OCI-LY7 (cell line): ENCODE data around the gene PIGC.

Experiments
- EZH2phosphoT487 ChIP-seq: fragments of 200-600 bp; sonication (generic); IDR thresholded peaks from 2 replicates; pipeline ENCODE4 v1.6.1; 2018; ENCODE audit warnings: low read depth, borderline replicate concordance, mild to moderate bottlenecking, mixed run types, antibody characterized with exemption, low read length, moderate library complexity, mixed read lengths
- TF ChIP-seq, protein P1 (sequence below): fragments of 200-600 bp; sonication (generic); conservative IDR thresholded peaks from 2 replicates; pipeline ENCODE4 v1.5.1; 2014; ENCODE audit warnings: mild to moderate bottlenecking, antibody characterized with exemption, low read length, moderate library complexity, mixed read lengths

DNA sequence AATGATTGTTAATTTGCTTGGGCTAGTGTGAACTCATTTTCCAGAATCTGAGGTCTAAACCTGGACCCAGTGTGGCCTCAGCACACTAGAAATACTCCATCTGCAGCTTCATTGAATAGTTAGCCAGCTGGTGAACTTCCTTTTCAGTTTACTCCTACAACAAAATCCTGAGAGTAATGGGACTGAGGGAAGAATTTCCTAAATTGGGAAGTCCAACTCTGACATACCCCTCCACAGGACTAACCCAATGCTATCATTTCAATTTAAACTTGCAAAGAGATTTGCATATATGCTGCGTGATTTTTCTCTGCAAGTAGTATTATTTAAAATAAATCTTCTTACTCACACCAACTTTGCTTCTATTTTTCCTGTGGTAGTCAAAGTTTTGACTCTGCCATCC lies 27.8 kb upstream of the PIGC start:
- TF ChIP-seq, protein P1, sequence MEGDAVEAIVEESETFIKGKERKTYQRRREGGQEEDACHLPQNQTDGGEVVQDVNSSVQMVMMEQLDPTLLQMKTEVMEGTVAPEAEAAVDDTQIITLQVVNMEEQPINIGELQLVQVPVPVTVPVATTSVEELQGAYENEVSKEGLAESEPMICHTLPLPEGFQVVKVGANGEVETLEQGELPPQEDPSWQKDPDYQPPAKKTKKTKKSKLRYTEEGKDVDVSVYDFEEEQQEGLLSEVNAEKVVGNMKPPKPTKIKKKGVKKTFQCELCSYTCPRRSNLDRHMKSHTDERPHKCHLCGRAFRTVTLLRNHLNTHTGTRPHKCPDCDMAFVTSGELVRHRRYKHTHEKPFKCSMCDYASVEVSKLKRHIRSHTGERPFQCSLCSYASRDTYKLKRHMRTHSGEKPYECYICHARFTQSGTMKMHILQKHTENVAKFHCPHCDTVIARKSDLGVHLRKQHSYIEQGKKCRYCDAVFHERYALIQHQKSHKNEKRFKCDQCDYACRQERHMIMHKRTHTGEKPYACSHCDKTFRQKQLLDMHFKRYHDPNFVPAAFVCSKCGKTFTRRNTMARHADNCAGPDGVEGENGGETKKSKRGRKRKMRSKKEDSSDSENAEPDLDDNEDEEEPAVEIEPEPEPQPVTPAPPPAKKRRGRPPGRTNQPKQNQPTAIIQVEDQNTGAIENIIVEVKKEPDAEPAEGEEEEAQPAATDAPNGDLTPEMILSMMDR = no peak
- TF ChIP-seq EZH2phosphoT487 = no peak
